GM13976 (cell line): ENCODE data around the gene NOXA1.

ENCODE experiments used
- DNase-seq: peaks from one replicate; pipeline ENCODE4 v3.0.0; 2012; ENCODE audit warnings: low spot score
- in situ Hi-C: fragments of 300-500 bp; cut with MboI; formaldehyde crosslinking; loops from one replicate; pipeline ENCODE4 v1.12.0; 2022; ENCODE audit warnings: low sequenced_read_pairs, mixed read lengths, inconsistent platforms; ENCODE audit not compliant: unreplicated experiment
- TF ChIP-seq, protein P1 (sequence below): IDR thresholded peaks from 2 replicates; pipeline ENCODE4 v1.5.1; 2012; ENCODE audit warnings: borderline replicate concordance, mild to moderate bottlenecking; ENCODE audit not compliant: insufficient read depth; ENCODE audit errors: extremely low read depth, missing control alignments, control extremely low read depth

NOXA1 gene

DNA sequence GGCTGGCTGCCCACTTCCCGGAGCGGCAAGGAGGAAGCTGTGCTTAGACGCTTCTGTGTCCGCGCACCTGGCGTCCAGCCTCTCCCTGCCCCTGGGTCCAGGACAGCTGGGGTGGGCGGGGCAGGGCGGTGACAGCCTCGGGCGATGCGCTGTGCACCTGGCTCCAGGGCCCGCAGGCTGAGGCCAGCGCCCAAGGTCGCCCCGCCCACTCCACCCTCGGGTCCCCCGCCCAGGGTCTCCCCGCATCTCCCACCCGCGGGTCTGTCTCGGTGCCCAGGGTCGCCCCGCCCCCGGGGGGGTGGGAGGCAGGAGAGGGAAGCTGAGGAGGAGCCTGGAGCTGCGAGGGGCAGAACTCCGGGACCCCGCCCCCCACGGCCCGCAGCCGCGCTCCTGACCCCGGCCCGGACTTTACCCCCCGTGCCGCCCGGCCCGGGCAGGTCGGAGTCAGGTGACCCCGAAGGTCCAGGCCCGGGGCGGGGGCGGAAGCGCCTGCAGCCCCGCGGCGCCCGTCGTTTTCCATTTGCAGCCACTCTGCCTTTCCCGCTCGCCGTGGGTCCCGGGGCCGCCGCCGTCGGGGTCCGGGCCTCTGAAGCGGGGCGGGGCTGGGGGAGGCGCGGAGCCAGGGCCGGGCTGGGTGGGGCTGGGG, 18.2 kb downstream of the NOXA1 start, which contains the start of gene ENTPD8:
TSS of gene ENTPD8 (minus strand) at position 69 of the 646 bp plus-strand sequence. CDS start 3,072 bp downstream, outside the sequence.
- in situ Hi-C loops, result no loop called here
- TF ChIP-seq, protein P1, sequence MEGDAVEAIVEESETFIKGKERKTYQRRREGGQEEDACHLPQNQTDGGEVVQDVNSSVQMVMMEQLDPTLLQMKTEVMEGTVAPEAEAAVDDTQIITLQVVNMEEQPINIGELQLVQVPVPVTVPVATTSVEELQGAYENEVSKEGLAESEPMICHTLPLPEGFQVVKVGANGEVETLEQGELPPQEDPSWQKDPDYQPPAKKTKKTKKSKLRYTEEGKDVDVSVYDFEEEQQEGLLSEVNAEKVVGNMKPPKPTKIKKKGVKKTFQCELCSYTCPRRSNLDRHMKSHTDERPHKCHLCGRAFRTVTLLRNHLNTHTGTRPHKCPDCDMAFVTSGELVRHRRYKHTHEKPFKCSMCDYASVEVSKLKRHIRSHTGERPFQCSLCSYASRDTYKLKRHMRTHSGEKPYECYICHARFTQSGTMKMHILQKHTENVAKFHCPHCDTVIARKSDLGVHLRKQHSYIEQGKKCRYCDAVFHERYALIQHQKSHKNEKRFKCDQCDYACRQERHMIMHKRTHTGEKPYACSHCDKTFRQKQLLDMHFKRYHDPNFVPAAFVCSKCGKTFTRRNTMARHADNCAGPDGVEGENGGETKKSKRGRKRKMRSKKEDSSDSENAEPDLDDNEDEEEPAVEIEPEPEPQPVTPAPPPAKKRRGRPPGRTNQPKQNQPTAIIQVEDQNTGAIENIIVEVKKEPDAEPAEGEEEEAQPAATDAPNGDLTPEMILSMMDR, result no peak
- peak; percentile 67 for DNase-seq

DNA sequence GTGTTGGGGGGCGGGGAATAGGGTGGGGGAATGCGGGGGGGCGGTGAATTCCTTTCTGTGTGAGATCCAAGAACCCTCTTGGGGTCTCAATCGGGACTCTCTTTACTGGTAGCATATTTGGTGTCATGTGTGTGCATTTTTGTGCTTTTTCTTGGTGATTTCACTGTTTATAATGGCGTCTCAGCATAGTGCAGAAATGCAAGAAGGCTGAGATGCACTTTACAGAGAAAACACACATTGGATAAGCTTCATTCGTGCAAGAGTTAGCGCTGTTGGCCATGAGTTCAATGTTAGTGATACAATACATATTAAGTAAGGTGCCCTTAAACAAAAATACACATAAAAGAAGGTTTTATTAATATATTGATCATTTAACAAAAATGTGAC, 18.7 kb downstream of the NOXA1 start:
- TF ChIP-seq, protein P1, result no peak
- DNase-seq, result no peak
- in situ Hi-C loops, result no loop called here

GRCh38 chr9:137444106-137444790, 21.1 kb downstream of the NOXA1 start:
- in situ Hi-C loops, result no loop called here
- TF ChIP-seq, protein P1, result no peak
- no peak for DNase-seq

GRCh38 chr9:137445275-137445807, 22.1 kb downstream of the NOXA1 start:
- TF ChIP-seq, protein P1, result peak; percentile 79
- DNase-seq, result peak; percentile 90
- in situ Hi-C loops, result no loop called here

GRCh38 chr9:137445930-137446431, 22.8 kb downstream of the NOXA1 start:
- in situ Hi-C loops, result no loop called here
- TF ChIP-seq, protein P1, result no peak
- DNase-seq, result no peak

DNA sequence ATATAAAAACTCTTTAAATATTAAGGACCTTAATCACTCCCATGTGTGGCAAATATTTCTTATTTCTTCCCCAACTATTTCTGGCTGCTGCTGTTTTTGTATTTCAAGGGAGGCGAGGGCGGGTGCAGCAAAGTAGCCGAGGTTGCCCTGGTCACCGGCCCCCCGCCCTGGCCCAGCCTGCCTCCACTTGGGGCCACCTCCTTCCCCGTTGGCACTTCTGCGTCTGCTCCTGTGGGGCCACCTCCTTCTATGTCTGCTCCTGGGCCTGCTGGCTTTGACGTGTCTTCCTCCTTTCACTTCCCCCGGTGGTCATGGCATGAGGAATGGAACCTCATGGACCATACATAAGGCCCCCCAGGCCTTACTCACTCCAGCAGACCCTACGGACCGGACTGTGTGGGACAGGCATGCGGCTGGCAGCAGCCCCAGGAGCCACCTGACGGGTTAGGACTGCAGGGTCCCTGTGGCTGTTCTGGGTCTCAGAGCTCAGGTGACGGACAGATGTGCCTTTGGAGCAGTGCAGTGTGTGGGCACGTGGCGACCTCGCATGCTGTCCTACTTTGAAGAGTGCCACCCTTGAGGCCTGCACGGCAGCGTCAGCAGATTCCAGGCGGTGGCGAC, 23.8 kb downstream of the NOXA1 start:
- in situ Hi-C loops, result no loop called here
- no peak for DNase-seq

More for the DNA sequence above, 23.8 kb downstream of the NOXA1 start:
- TF ChIP-seq, protein P1, result no peak
